ENCODE measurements around the gene RABGGTA. TPM values are rescaled to one million over a fixed set of nuclear protein-coding genes. Genes with fewer than 3 reads are reported as not detected.

Gene RABGGTA
- polyA plus RNA-seq, 1 experiment, result 52.5 TPM

- no peak for TF ChIP-seq CTCF (IDR thresholded peaks at IDR 0.05; ENCODE audit: insufficient read depth, low read depth, low read length)
- no peak for DNase-seq (ENCODE audit: low read depth)
- Histone ChIP-seq H3K36me3 (ENCODE audit: control insufficient read depth, insufficient read depth, low read length) (peaks cover 18% of the 10 kb centered on the region), H3K27me3 (ENCODE audit: control insufficient read depth, insufficient read depth, low read length) (no peaks in the 10 kb centered on the region), H3K4me3 (ENCODE audit: low read depth, low read length) (peak overlapping the region; percentile 64)
- CTCF ChIA-PET, result interaction anchor here (0.7 to 11.1 kb wide), 29 partner anchors 8 to 193 kb away, joined by 3 to 205 read pairs (median 7); partner anchors contain the start of genes CIDEB, DHRS1, IRF9 and LTB4R
- POLR2A ChIA-PET, result interaction anchor here (0.6 kb wide), 1 partner anchor 28 kb away, joined by 3 read pairs; the partner anchor contains the start of gene MDP1
These were observed 28.0 kb downstream of the RABGGTA start for GRCh38 chr14:24243336-24243836.

GRCh38 chr14:24241829-24242443, 29.5 kb downstream of the RABGGTA start:
- TF ChIP-seq CTCF (IDR thresholded peaks at IDR 0.05; ENCODE audit: insufficient read depth, low read depth, low read length), result peak; percentile 70

GRCh38 chr14:24240110-24240918, 31.1 kb downstream of the RABGGTA start:
- peaks cover 25% of the 10 kb centered on the region for H3K36me3 ChIP-seq (ENCODE audit: control insufficient read depth, insufficient read depth, low read length)
- POLR2A ChIA-PET, result no interaction called here
- no peaks in the 10 kb centered on the region for H3K27me3 ChIP-seq (ENCODE audit: control insufficient read depth, insufficient read depth, low read length)
- no peak for DNase-seq (ENCODE audit: low read depth)
- no peak overlapping the region for H3K4me3 ChIP-seq (ENCODE audit: low read depth, low read length)
- CTCF ChIA-PET, result interaction anchor here (3.7 to 11.1 kb wide), 2 partner anchors 58 to 69 kb away, joined by 65 to 205 read pairs; partner anchors contain the start of genes CIDEB, DHRS1, LTB4R and LTB4R2
- no peak for TF ChIP-seq CTCF (IDR thresholded peaks at IDR 0.05; ENCODE audit: insufficient read depth, low read depth, low read length)

More at GRCh38 chr14:24241829-24242443, 29.5 kb downstream of the RABGGTA start:
- Histone ChIP-seq H3K27me3 (ENCODE audit: control insufficient read depth, insufficient read depth, low read length) (no peaks in the 10 kb centered on the region), H3K36me3 (ENCODE audit: control insufficient read depth, insufficient read depth, low read length) (peaks cover 23% of the 10 kb centered on the region), H3K4me3 (ENCODE audit: low read depth, low read length) (peak overlapping the region; percentile 64)
- ChIA-PET CTCF (interaction anchor here (0.6 to 11.1 kb wide), 35 partner anchors 9 to 194 kb away, joined by 3 to 205 read pairs (median 6); partner anchors contain the start of genes CIDEB, DHRS1, GMPR2 and IRF9), POLR2A (interaction anchor here (0.6 to 0.9 kb wide), 3 partner anchors 51 to 157 kb away, joined by 3 to 8 read pairs (median 3); partner anchors contain the start of gene NYNRIN)
- DNase-seq (ENCODE audit: low read depth), result no peak

GRCh38 chr14:24238527-24239037, 32.8 kb downstream of the RABGGTA start:
- DNase-seq (ENCODE audit: low read depth), result no peak
- Histone ChIP-seq H3K27me3 (ENCODE audit: control insufficient read depth, insufficient read depth, low read length) (no peaks in the 10 kb centered on the region), H3K4me3 (ENCODE audit: low read depth, low read length) (no peak overlapping the region), H3K36me3 (ENCODE audit: control insufficient read depth, insufficient read depth, low read length) (peaks cover 25% of the 10 kb centered on the region)
- POLR2A ChIA-PET, result no interaction called here
- CTCF ChIA-PET, result interaction anchor here (0.7 to 11.1 kb wide), 5 partner anchors 10 to 60 kb away, joined by 3 to 205 read pairs (median 5); partner anchors contain the start of genes DHRS1 and NOP9
- no peak for TF ChIP-seq CTCF (IDR thresholded peaks at IDR 0.05; ENCODE audit: insufficient read depth, low read depth, low read length)
